ENCODE results near the gene GPBAR1. TPM values are rescaled to one million over a fixed set of nuclear protein-coding genes. Genes with fewer than 3 reads are reported as not detected.

The GPBAR1 gene
- total RNA-seq, 2 donors from 2014 or later, result 1.1 to 1.3 TPM

DNA sequence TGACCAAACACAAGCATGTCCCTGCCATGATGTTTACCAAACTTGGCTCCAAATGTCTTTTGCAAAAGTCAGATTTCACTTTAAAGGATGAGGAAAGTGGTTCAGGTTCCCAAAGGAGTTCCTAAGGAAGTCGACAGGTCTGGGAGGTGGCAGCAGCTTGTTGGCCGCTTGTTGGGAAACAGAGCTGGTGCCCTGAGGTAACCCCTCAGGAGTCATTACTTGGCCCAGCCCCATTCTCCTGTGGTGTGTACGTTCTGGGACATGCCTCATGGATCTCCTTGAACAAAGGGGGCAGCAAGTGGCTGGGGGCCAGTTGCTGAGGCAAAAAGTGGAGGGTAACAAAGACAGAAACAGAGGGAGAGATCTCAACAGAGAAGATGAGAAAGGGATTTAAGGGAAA lies 20.6 kb downstream of the GPBAR1 start:
- intact Hi-C loops (cut with DNase I), result no loop called here
- TF ChIP-seq CTCF (IDR thresholded peaks at IDR 0.05), result no peak
- no peak for DNase-seq
- H3K4me1 ChIP-seq, result peaks cover 25% of the 10 kb centered on the region
- H3K36me3 ChIP-seq, result peaks cover 41% of the 10 kb centered on the region
- H3K27ac ChIP-seq, result peak overlapping the region; percentile 18
- H3K9me3 ChIP-seq, result no peaks in the 10 kb centered on the region
- H3K9ac ChIP-seq (ENCODE audit: low read depth in 2 of 2, low read length in 2 of 2), result no peak overlapping the region
- no peak overlapping the region for H3K4me3 ChIP-seq
- no peaks in the 10 kb centered on the region for H3K27me3 ChIP-seq

- no peak for DNase-seq
- H3K4me1 ChIP-seq, result peaks cover 25% of the 10 kb centered on the region
- H3K27me3 ChIP-seq, result no peaks in the 10 kb centered on the region
- intact Hi-C loops (cut with DNase I), result no loop called here
- peaks cover 33% of the 10 kb centered on the region for H3K36me3 ChIP-seq
- H3K9me3 ChIP-seq, result no peaks in the 10 kb centered on the region
- H3K4me3 ChIP-seq, result no peak overlapping the region
- no peak for TF ChIP-seq CTCF (IDR thresholded peaks at IDR 0.05)
- H3K27ac ChIP-seq, result peak overlapping the region; percentile 18
- H3K9ac ChIP-seq (ENCODE audit: low read depth in 2 of 2, low read length in 2 of 2), result peak overlapping the region; percentile 38 to 58
Measured at GRCh38 chr2:218282173-218282991, 21.6 kb downstream of the GPBAR1 start.

DNA sequence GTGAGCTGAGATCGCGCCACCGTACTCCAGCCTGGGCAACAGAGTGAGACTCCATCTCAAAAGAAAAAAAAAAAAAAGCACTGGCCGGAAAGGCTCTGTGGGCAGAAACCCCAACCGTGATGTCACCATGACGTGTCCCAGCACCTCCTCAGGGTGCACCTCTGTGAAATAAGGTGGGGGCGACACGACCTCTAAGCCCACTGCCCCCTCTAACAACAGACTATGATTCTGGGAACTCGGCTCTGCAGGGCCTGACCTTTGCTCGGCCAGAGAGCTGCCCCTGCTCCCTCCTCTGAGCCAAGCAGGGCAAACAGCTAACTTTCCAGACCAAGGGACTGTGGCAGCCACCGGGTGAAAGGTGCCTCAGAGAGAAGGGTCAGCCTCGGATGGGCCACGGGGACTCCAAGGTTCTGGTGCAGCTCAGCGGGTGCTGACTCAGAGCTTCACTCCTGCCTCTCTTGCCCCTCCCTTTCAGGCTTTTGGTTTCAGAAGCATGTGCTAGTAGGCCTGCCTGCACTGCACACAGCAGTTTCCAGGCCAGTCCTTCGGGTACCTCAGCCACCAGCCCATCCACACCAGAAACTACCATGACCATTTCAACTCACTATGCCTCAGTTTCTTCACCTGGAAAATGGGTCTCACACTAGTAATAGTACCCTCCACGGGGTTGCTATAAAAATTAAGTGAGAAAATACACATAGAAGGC lies 23.4 kb downstream of the GPBAR1 start:
- peak overlapping the region; percentile 30 to 53 for H3K9ac ChIP-seq (ENCODE audit: low read depth in 2 of 2, low read length in 2 of 2)
- peaks cover 21% of the 10 kb centered on the region for H3K36me3 ChIP-seq
- no peak for DNase-seq
- no peak overlapping the region for H3K4me3 ChIP-seq
- TF ChIP-seq CTCF (IDR thresholded peaks at IDR 0.05), result no peak
- peak overlapping the region; percentile 24 for H3K27ac ChIP-seq
- no peaks in the 10 kb centered on the region for H3K27me3 ChIP-seq
- no peaks in the 10 kb centered on the region for H3K9me3 ChIP-seq
- H3K4me1 ChIP-seq, result peaks cover 34% of the 10 kb centered on the region
- intact Hi-C loops (cut with DNase I), result no loop called here

GRCh38 chr2:218285604-218286003 lies 24.8 kb downstream of the GPBAR1 start:
- H3K36me3 ChIP-seq, result peaks cover 11% of the 10 kb centered on the region
- peaks cover 43% of the 10 kb centered on the region for H3K4me1 ChIP-seq
- intact Hi-C loops (cut with DNase I), result no loop called here
- peak overlapping the region; percentile 98 for H3K27ac ChIP-seq
- peak overlapping the region; percentile 81 to 92 for H3K9ac ChIP-seq (ENCODE audit: low read depth in 2 of 2, low read length in 2 of 2)
- no peak for TF ChIP-seq CTCF (IDR thresholded peaks at IDR 0.05)
- H3K27me3 ChIP-seq, result no peaks in the 10 kb centered on the region
- H3K4me3 ChIP-seq, result peak overlapping the region; percentile 32
- no peak for DNase-seq
- no peaks in the 10 kb centered on the region for H3K9me3 ChIP-seq

GRCh38 chr2:218286570-218287459 lies 26.0 kb downstream of the GPBAR1 start:
- DNase-seq, result peak; percentile 97
- Histone ChIP-seq H3K36me3 (peaks cover 3% of the 10 kb centered on the region), H3K27ac (peak overlapping the region; percentile 98), H3K9ac (ENCODE audit: low read depth in 2 of 2, low read length in 2 of 2) (peak overlapping the region; percentile 81 to 92), H3K4me1 (peaks cover 43% of the 10 kb centered on the region), H3K27me3 (no peaks in the 10 kb centered on the region), H3K9me3 (no peaks in the 10 kb centered on the region), H3K4me3 (peak overlapping the region; percentile 32)
- no peak for TF ChIP-seq CTCF (IDR thresholded peaks at IDR 0.05)
- intact Hi-C loops (cut with DNase I), result no loop called here

All from colonic mucosa (tissue), 4 donors.